K562 (cell line): ENCODE measurements around the gene NAA80. TPM values are rescaled to one million over a fixed set of nuclear protein-coding genes. Genes with fewer than 3 reads are reported as not detected.

Experiments
- ATAC-seq: fragments of 200-7000 bp; cut with Tn5 transposase; 3 replicates; pipeline ENCODE4 v1.9.1; 2020; ENCODE audit warnings: moderate library complexity
- BruUV-seq: library from RNA; stranded (reverse); fragments of 400-500 nt; replicated peaks from 2 replicates; lab custom pipeline; 2021; lab: Mats Ljungman, UMichigan
- CTCF ChIA-PET: fragments of 300-600 bp; formaldehyde crosslinking; extraction: SDS; loops from one replicate; lab custom pipeline; 2021; ENCODE audit warnings: low intra/inter-chr PET ratio; lab: Yijun Ruan, JAX
- POLR2A ChIA-PET: fragments of 300-600, 350-650 bp; sonication (Branson Sonifier 250); formaldehyde crosslinking; extraction: SDS; loops from one replicate; lab custom pipeline; 2021; ENCODE audit warnings: antibody characterized with exemption, inconsistent platforms; lab: Yijun Ruan, JAX
- DNase-seq, 4 experiments: peaks; one replicate each; pipeline versions ENCODE4 v3.0.0 to v3.0.0-alpha.2; 2011 to 2018; ENCODE audit warnings: low spot score in 3 of 4, mixed read lengths in 3 of 4; ENCODE audit errors: extremely low read depth in 1 of 4
- FAIRE-seq: peaks from 2 replicates; lab custom pipeline; 2011; peaks lifted over from hg19 to GRCh38; lab: Jason Lieb, UNC
- H2AFZ ChIP-seq: 2 replicates; pipeline ENCODE4 v1.6.0; 2011; ENCODE audit warnings: low read depth, low read length, control low read depth, inconsistent platforms
- H3K27ac ChIP-seq: fragments of 200-600 bp; 3 replicates; pipeline ENCODE4 v1.8.0; 2011; ENCODE audit warnings: low read depth, mild to moderate bottlenecking, control low read depth, inconsistent platforms, low read length, moderate library complexity, mixed read lengths; ENCODE audit errors: extremely low read depth
- H3K27me3 ChIP-seq, 2 experiments: fragments of 300-600 bp in 1 of 2; 2 replicates in 1 of 2; 3 replicates in 1 of 2; pipeline versions ENCODE4 v1.6.0 to v1.8.0; 2011; ENCODE audit warnings: inconsistent platforms in 2 of 2, low read length in 2 of 2, mild to moderate bottlenecking in 1 of 2, mixed read lengths in 1 of 2, moderate library complexity in 1 of 2; ENCODE audit not compliant: control insufficient read depth in 2 of 2, insufficient read depth in 2 of 2
- H3K36me3 ChIP-seq: fragments of 300-600 bp; 3 replicates; pipeline ENCODE4 v1.8.0; 2011; ENCODE audit warnings: mild to moderate bottlenecking, low read length, inconsistent platforms; ENCODE audit not compliant: control insufficient read depth, insufficient read depth
- H3K4me1 ChIP-seq, 2 experiments: fragments of 200-600 bp in 1 of 2; replicated peaks in 1 of 2; 2 replicates in 1 of 2; 3 replicates in 1 of 2; pipeline versions ENCODE4 v1.5.1 to v1.8.0; 2011; ENCODE audit warnings: inconsistent platforms in 2 of 2, low read length in 2 of 2, mild to moderate bottlenecking in 1 of 2, mixed read lengths in 1 of 2, moderate library complexity in 1 of 2; ENCODE audit not compliant: control insufficient read depth in 2 of 2, insufficient read depth in 2 of 2
- H3K4me2 ChIP-seq: 2 replicates; pipeline ENCODE4 v1.6.1; 2011; ENCODE audit warnings: low read length, control low read depth, inconsistent platforms, mixed read lengths; ENCODE audit not compliant: insufficient read depth
- H3K4me3 ChIP-seq: fragments of 200-600 bp; sonication (generic), shearing (Covaris generic); 2 replicates; pipeline ENCODE4 v1.5.1; 2016; ENCODE audit warnings: control low read depth, inconsistent platforms
- H3K79me2 ChIP-seq: fragments of 200-600 bp; 3 replicates; pipeline ENCODE4 v1.8.0; 2011; ENCODE audit warnings: low read length, inconsistent platforms; ENCODE audit not compliant: control insufficient read depth, insufficient read depth
- H3K9ac ChIP-seq, 2 experiments: 2 replicates each; pipeline versions ENCODE4 v1.6.0 to v1.6.1; 2011; ENCODE audit warnings: low read depth in 2 of 2, low read length in 2 of 2, control low read depth in 1 of 2, inconsistent platforms in 1 of 2, mild to moderate bottlenecking in 1 of 2, mixed read lengths in 1 of 2; ENCODE audit not compliant: insufficient read depth in 1 of 2
- H3K9me1 ChIP-seq: one replicate; pipeline ENCODE4 v1.6.0; 2011; ENCODE audit warnings: inconsistent platforms, mild to moderate bottlenecking, low read length, moderate library complexity; ENCODE audit not compliant: control insufficient read depth, insufficient read depth
- H3K9me3 ChIP-seq: replicated peaks from 2 replicates; pipeline ENCODE4 v1.5.1; 2011; ENCODE audit warnings: low read depth, low read length, inconsistent platforms; ENCODE audit not compliant: control insufficient read depth, insufficient read depth
- H4K20me1 ChIP-seq: replicated peaks from 2 replicates; pipeline ENCODE4 v1.6.1; 2011; ENCODE audit warnings: low read length, inconsistent platforms, mixed read lengths; ENCODE audit not compliant: control insufficient read depth, insufficient read depth
- ARID2 ChIP-seq: fragments of 450-650 bp; IDR thresholded peaks from 2 replicates; pipeline ENCODE4 v1.6.1; 2017; ENCODE audit warnings: antibody characterized with exemption, mild to moderate bottlenecking
- CREM ChIP-seq: IDR thresholded peaks from 2 replicates; pipeline ENCODE4 v1.6.1; 2014; ENCODE audit warnings: antibody characterized with exemption, low read depth
- HMGXB4 ChIP-seq: sonication (generic); formaldehyde crosslinking; IDR thresholded peaks from 2 replicates; pipeline ENCODE4 v1.8.1; 2023; ENCODE audit warnings: mild to moderate bottlenecking, missing genetic modification reagents
- SUPT5H ChIP-seq: fragments of 450-650 bp; IDR thresholded peaks from 2 replicates; pipeline ENCODE4 v1.6.1; 2016
- ZBTB11 ChIP-seq, 3 experiments: fragments of 200-800 bp in 1 of 3; fragments of 250-450 bp in 1 of 3; fragments of 450-650 bp in 1 of 3; sonication (Bioruptor Pico) in 1 of 3; sonication (Bioruptor generic) in 1 of 3; formaldehyde crosslinking in 1 of 3; IDR thresholded peaks; 2 replicates each; pipeline versions ENCODE4 v1.6.1 to v1.8.0; 2016 to 2022; ENCODE audit warnings: mild to moderate bottlenecking in 2 of 3, missing genetic modification characterization in 2 of 3, missing compliant biosample characterization in 1 of 3, moderate library complexity in 1 of 3
- WGBS: fragments of 100-300 bp; shearing (Covaris generic); methylation state at CpG from one replicate; pipeline ENCODE4 v1.1.6; 2016; ENCODE audit warnings: low coverage, mixed read lengths; ENCODE audit not compliant: insufficient coverage; ENCODE audit errors: missing lambda C conversion rate; 5-methylcytosine and 5-hydroxymethylcytosine counted together
- in situ Hi-C: fragments of 300-500 bp; cut with MboI; formaldehyde crosslinking; loops from 4 replicates; pipeline ENCODE4 v1.15.0; 2018; ENCODE audit warnings: inconsistent platforms, mixed read lengths
- intact Hi-C: fragments of 100-400 bp; cut with micrococcal nuclease; formaldehyde crosslinking; loops from 2 replicates; pipeline ENCODE4 v1.14.2; 2022
- polyA plus RNA-seq, 8 experiments: library from polyadenylated mRNA; depleted of rRNA in 4 of 8; stranded (reverse) in 5 of 8; unstranded in 3 of 8; fragments of >200 nt; fragmentation: Nextera tagmentation in 2 of 8; fragmentation: Illumina TruSeq in 1 of 8; extraction: Ambion mirVana in 2 of 8; extraction: Trizol in 1 of 8; gene quantifications; 2 replicates each; pipeline versions ENCODE4 v1.2.1 to v1.2.3, GENCODE V29; 2011 to 2014; ENCODE audit warnings: inconsistent platforms in 1 of 8, missing spikeins in 1 of 8
- total RNA-seq, 7 experiments: library from RNA; depleted of rRNA in 6 of 7; stranded (reverse); fragments of >200 nt in 6 of 7; fragmentation: Illumina TruSeq in 2 of 7; extraction: Trizol in 2 of 7; gene quantifications; 2 replicates each; pipeline versions ENCODE4 v1.2.1 to v1.2.3, GENCODE V29; 2011 to 2021; ENCODE audit warnings: low replicate concordance in 1 of 7
- TF ChIP-seq, protein P1 (sequence below), 2 experiments: fragments of 450-650 bp in 1 of 2; sonication (generic) in 1 of 2; formaldehyde crosslinking in 1 of 2; IDR thresholded peaks; 2 replicates each; pipeline versions ENCODE4 v1.7.1 to v1.9.0; 2016 to 2022; ENCODE audit warnings: inconsistent platforms in 1 of 2, mild to moderate bottlenecking in 1 of 2, missing genetic modification reagents in 1 of 2

The NAA80 gene
- total and polyA plus RNA-seq, 9 of the 15 experiments (the other 6 are each of a cell fraction or from before 2014, with no cell fraction given): 0.82 to 24.0 (median 8.6) TPM

DNA sequence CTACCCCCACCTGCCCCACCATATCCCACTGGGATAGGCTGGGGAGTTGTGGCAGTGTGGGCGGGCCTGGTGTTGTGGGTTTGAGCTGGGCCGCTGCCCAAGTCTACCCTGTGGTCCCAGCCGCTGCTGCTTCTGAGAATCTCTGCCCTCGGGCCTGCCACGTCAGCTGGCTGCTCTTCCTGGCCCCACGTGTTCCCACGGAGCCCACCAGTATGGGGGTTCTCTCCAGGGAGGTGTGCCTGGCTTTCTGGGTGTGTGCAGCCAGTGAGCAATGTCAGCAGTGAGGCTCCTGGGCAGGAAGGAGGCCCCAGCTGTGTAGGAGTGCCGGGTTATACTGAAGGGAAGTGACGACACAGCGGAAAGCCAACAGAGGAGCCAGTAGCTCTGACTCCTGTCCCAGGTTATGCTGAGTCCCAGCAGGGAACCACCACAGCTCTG lies 52.7 kb downstream of the NAA80 start:
- peak; percentile 86 for ATAC-seq
- Histone ChIP-seq H4K20me1 (no peaks in the 10 kb centered on the region), H3K4me2 (peak overlapping the region; percentile 78), H2AFZ (peak overlapping the region; percentile 75), H3K79me2 (peaks cover 29% of the 10 kb centered on the region), H3K9ac (peak overlapping the region; percentile 69 to 95; a peak in 3 of 4 replicates), H3K4me1 (peaks cover 40 to 48% of the 10 kb centered on the region in 2 experiments), H3K9me1 (no peaks in the 10 kb centered on the region), H3K27ac (peak overlapping the region; percentile 85), H3K4me3 (peak overlapping the region; percentile 32), H3K27me3 (no peaks in the 10 kb centered on the region), H3K36me3 (peaks cover 2% of the 10 kb centered on the region; the same call in 1 of the 3 replicates), H3K9me3 (no peaks in the 10 kb centered on the region)
- BruUV-seq: no TSS peak
- FAIRE-seq: peak; percentile 86
- 7% methylated on average over 7 of the region's 10 CpGs for WGBS
- peak; percentile 41 to 85 (median 58) for DNase-seq
- in situ Hi-C loops: no loop called here
- intact Hi-C loops: loop anchor here (1.0 kb wide), 1 partner anchor 19 kb away; no protein-coding TSS in a partner anchor
- ChIA-PET CTCF (interaction anchor here (0.7 to 2.7 kb wide), 3 partner anchors 19 to 54 kb away, joined by 3 to 26 read pairs (median 9); no protein-coding TSS in a partner anchor), POLR2A (interaction anchor here (0.6 to 2.1 kb wide), 7 partner anchors 10 to 53 kb away, joined by 3 to 8 read pairs (median 4); partner anchors contain the start of gene GNAI2)
- TF ChIP-seq ZBTB11 (CRISPR knock-in tag; IDR thresholded peaks at IDR 0.05): peak in 1 of 3 experiments; percentile 43; a peak in 1 of 6 replicates
- TF ChIP-seq, protein P1, sequence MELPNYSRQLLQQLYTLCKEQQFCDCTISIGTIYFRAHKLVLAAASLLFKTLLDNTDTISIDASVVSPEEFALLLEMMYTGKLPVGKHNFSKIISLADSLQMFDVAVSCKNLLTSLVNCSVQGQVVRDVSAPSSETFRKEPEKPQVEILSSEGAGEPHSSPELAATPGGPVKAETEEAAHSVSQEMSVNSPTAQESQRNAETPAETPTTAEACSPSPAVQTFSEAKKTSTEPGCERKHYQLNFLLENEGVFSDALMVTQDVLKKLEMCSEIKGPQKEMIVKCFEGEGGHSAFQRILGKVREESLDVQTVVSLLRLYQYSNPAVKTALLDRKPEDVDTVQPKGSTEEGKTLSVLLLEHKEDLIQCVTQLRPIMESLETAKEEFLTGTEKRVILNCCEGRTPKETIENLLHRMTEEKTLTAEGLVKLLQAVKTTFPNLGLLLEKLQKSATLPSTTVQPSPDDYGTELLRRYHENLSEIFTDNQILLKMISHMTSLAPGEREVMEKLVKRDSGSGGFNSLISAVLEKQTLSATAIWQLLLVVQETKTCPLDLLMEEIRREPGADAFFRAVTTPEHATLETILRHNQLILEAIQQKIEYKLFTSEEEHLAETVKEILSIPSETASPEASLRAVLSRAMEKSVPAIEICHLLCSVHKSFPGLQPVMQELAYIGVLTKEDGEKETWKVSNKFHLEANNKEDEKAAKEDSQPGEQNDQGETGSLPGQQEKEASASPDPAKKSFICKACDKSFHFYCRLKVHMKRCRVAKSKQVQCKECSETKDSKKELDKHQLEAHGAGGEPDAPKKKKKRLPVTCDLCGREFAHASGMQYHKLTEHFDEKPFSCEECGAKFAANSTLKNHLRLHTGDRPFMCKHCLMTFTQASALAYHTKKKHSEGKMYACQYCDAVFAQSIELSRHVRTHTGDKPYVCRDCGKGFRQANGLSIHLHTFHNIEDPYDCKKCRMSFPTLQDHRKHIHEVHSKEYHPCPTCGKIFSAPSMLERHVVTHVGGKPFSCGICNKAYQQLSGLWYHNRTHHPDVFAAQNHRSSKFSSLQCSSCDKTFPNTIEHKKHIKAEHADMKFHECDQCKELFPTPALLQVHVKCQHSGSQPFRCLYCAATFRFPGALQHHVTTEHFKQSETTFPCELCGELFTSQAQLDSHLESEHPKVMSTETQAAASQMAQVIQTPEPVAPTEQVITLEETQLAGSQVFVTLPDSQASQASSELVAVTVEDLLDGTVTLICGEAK (IDR thresholded peaks at IDR 0.05): peak; percentile 73
- TF ChIP-seq, protein P1 (CRISPR knock-in tag; IDR thresholded peaks at IDR 0.05): no peak
- TF ChIP-seq ARID2: no peak
- TF ChIP-seq HMGXB4 (CRISPR knock-in tag): no peak
- peak; percentile 47; the same call in 1 of the 2 replicates for TF ChIP-seq SUPT5H
- TF ChIP-seq CREM: peak; percentile 91
